Smooth muscle cell (in vitro differentiated cells): ENCODE data around the gene CRYGN. TPM values are rescaled to one million over a fixed set of nuclear protein-coding genes. Genes with fewer than 3 reads are reported as not detected.

Experiments used
- DNase-seq: peaks from one replicate; lab custom pipeline; 2025; ENCODE audit not compliant: unreplicated experiment; lab: John Stamatoyannopoulos, UW
- H2AFZ ChIP-seq: fragments of 200-600 bp; sonication (generic); 2 replicates; pipeline ENCODE4 v1.6.0; 2016; ENCODE audit warnings: antibody characterized with exemption, low read depth, mild to moderate bottlenecking
- H3F3A ChIP-seq: fragments of 200-600 bp; sonication (generic); 2 replicates; pipeline ENCODE4 v1.6.0; 2017; ENCODE audit warnings: antibody characterized with exemption, low read depth
- H3K27ac ChIP-seq: fragments of 200-600 bp; sonication (generic); 2 replicates; pipeline ENCODE4 v1.5.1; 2016; ENCODE audit warnings: low read depth, mild to moderate bottlenecking
- H3K27me3 ChIP-seq: fragments of 200-600 bp; sonication (generic); 2 replicates; pipeline ENCODE4 v1.6.1; 2016; ENCODE audit warnings: low read depth, mild to moderate bottlenecking
- H3K36me3 ChIP-seq: fragments of 200-600 bp; sonication (generic); 2 replicates; pipeline ENCODE4 v1.5.1; 2016; ENCODE audit warnings: low read depth
- H3K4me1 ChIP-seq: fragments of 200-600 bp; sonication (generic); 2 replicates; pipeline ENCODE4 v1.5.1; 2016; ENCODE audit warnings: low read depth
- H3K4me2 ChIP-seq: fragments of 200-600 bp; sonication (generic); 2 replicates; pipeline ENCODE4 v1.6.0; 2016; ENCODE audit warnings: mild to moderate bottlenecking
- H3K4me3 ChIP-seq: fragments of 200-600 bp; sonication (generic); 2 replicates; pipeline ENCODE4 v1.5.1; 2016; ENCODE audit warnings: mild to moderate bottlenecking
- H3K79me2 ChIP-seq: fragments of 200-600 bp; sonication (generic); 2 replicates; pipeline ENCODE4 v1.6.0; 2016; ENCODE audit warnings: low read depth, mild to moderate bottlenecking
- H3K9ac ChIP-seq: fragments of 200-600 bp; sonication (generic); 2 replicates; pipeline ENCODE4 v1.6.0; 2016; ENCODE audit warnings: low read depth
- H3K9me3 ChIP-seq: fragments of 200-600 bp; sonication (generic); replicated peaks from 2 replicates; pipeline ENCODE4 v1.5.1; 2016; ENCODE audit warnings: low read depth
- H4K20me1 ChIP-seq: fragments of 200-600 bp; sonication (generic); 2 replicates; pipeline ENCODE4 v1.6.0; 2016; ENCODE audit warnings: low read depth
- WGBS: methylation state at CpG from one replicate; pipeline ENCODE4 v1.1.7; 2016; ENCODE audit warnings: low lambda C conversion rate; 5-methylcytosine and 5-hydroxymethylcytosine counted together
- polyA plus RNA-seq: library from polyadenylated mRNA; unstranded; fragments of >200 nt; fragmentation: Nextera tagmentation; extraction: Ambion mirVana; gene quantifications from 2 replicates; pipeline ENCODE4 v1.2.1, GENCODE V29; 2016
- total RNA-seq: library from RNA; depleted of rRNA; stranded (reverse); fragments of >200 nt; gene quantifications from 2 replicates; pipeline ENCODE4 v1.2.3, GENCODE V29; 2014
- TF ChIP-seq, protein P1 (sequence below): fragments of 200-600 bp; sonication (generic); IDR thresholded peaks from 2 replicates; pipeline ENCODE4 v1.5.1; 2017; ENCODE audit warnings: borderline replicate concordance, mild to moderate bottlenecking, antibody characterized with exemption; ENCODE audit not compliant: insufficient read depth, poor library complexity, severe bottlenecking

The CRYGN gene
- total and polyA plus RNA-seq, 2 experiments from 2014 or later, result 0.13 TPM; not detected in 1

DNA sequence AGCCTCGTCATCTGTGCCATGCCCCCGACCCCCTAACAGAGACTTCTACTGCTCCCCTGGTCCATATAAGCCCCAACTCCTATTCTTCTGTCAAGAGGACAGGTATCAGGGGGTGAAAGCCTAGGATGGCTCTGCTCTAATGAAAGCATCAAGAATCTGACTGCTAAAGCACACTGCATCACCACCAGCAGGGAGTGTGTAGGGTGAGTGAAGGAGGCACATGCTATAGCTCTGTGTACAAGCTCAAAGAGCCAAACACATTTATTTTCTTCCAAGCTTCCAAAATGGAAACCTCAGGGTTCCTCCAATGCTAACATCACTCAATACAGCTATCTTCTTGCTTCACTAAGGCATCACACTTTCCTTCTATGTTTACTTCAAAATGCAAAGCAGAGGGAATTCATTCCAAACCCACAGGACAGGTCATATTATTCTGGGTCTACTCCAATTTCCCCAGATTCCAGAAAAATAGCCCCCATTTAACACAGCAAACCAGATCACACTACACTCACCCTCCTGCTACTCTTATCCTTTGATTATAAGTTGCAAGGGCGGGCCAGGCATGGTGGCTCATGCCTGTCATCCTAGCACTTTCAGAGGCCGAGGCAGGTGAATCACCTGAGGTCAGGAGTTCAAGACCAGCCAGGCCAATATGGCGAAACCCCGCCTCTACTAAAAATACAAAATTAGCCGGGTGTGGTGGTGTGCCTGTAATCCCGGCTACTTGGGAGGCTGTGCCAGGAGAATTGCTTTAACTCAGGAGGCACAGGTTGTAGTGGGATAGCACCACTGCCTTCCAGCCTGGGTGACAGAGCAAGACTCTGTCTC, 43.2 kb upstream of the CRYGN start:
- H2AFZ ChIP-seq, result no peak overlapping the region
- no peak overlapping the region for H3K27ac ChIP-seq
- H3K4me3 ChIP-seq, result no peak overlapping the region
- peaks cover 45% of the 10 kb centered on the region for H4K20me1 ChIP-seq
- H3K9me3 ChIP-seq, result no peaks in the 10 kb centered on the region
- H3K36me3 ChIP-seq, result peaks cover 12% of the 10 kb centered on the region
- DNase-seq, result no peak
- no peaks in the 10 kb centered on the region for H3K27me3 ChIP-seq
- H3K9ac ChIP-seq, result no peak overlapping the region
- WGBS, result 97% methylated on average over 8 of the region's 8 CpGs
- H3K79me2 ChIP-seq, result peaks cover 39% of the 10 kb centered on the region
- H3K4me2 ChIP-seq, result no peak overlapping the region
- peaks cover 4% of the 10 kb centered on the region for H3K4me1 ChIP-seq
- TF ChIP-seq, protein P1, sequence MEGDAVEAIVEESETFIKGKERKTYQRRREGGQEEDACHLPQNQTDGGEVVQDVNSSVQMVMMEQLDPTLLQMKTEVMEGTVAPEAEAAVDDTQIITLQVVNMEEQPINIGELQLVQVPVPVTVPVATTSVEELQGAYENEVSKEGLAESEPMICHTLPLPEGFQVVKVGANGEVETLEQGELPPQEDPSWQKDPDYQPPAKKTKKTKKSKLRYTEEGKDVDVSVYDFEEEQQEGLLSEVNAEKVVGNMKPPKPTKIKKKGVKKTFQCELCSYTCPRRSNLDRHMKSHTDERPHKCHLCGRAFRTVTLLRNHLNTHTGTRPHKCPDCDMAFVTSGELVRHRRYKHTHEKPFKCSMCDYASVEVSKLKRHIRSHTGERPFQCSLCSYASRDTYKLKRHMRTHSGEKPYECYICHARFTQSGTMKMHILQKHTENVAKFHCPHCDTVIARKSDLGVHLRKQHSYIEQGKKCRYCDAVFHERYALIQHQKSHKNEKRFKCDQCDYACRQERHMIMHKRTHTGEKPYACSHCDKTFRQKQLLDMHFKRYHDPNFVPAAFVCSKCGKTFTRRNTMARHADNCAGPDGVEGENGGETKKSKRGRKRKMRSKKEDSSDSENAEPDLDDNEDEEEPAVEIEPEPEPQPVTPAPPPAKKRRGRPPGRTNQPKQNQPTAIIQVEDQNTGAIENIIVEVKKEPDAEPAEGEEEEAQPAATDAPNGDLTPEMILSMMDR, result no peak
- peaks cover 6% of the 10 kb centered on the region for H3F3A ChIP-seq

DNA sequence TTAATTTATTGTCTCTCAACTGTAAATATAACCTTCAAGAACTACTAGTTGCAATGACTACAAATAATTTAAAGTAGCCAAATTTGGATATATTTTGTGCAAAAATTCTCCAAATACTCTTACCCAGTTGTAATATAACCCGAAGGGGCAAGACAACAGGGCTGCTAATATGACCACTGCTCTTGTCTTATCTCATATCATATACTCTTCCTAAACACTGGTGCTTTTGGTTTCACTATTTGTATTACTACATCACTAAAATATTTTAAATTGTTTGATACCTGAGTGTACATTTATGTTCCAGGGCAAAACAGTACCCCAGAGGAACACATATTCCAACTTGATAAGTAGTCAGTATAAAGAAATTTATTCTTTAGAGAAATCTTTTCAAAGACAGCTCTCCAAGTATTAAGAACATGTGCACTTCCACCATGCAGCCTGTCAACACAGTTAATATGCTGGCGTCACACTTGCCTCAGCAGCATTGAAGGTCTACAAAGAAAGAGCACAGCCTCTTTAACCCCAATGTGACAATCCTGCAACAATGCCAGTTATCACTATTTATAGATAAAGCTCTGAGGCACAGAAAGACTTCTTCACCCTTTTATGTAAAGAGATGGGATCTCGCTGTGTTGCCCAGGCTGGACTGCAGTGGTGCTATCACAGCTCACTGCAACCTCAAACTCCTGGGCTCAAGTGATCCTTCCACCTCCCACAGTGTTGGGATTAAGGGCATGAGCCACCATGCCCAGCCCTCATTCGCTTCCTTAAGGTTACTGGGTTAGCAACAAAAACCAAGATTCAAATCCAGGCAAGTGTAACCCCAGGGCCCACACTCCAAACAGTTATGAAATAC, 41.9 kb upstream of the CRYGN start:
- DNase-seq, result no peak
- peaks cover 55% of the 10 kb centered on the region for H4K20me1 ChIP-seq
- no peak overlapping the region for H3K9ac ChIP-seq
- H3K4me2 ChIP-seq, result no peak overlapping the region
- TF ChIP-seq, protein P1, result no peak
- no peak overlapping the region for H2AFZ ChIP-seq
- H3K4me1 ChIP-seq, result peaks cover 4% of the 10 kb centered on the region
- no peaks in the 10 kb centered on the region for H3K27me3 ChIP-seq
- H3K9me3 ChIP-seq, result no peaks in the 10 kb centered on the region
- peaks cover 16% of the 10 kb centered on the region for H3K36me3 ChIP-seq
- H3F3A ChIP-seq, result peaks cover 6% of the 10 kb centered on the region
- no peak overlapping the region for H3K4me3 ChIP-seq
- no peak overlapping the region for H3K27ac ChIP-seq
- H3K79me2 ChIP-seq, result peaks cover 50% of the 10 kb centered on the region
- 96% methylated on average over 4 of the region's 4 CpGs for WGBS

DNA sequence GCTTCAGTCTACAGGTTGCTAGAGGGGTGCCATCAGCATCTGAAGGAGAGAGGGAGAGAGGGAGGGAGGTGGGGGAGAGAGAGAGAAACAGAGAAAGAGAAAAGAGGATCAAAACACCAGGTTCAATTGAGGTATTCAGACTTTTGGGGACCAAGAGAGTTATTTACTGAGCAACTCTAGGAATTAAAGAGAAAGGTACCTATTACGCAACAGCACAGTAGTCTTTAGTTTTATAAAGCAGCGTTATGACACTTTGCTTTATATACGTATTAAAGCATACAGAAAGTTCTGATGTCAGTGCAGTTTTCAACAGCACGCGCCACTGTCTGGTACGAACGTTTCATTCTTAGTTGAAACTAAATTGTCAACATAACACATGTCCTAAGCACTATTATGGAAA, 37.9 kb upstream of the CRYGN start:
- Histone ChIP-seq H2AFZ (no peak overlapping the region), H3K79me2 (peaks cover 56% of the 10 kb centered on the region), H3K36me3 (peaks cover 16% of the 10 kb centered on the region), H3K4me1 (no peaks in the 10 kb centered on the region), H4K20me1 (peaks cover 52% of the 10 kb centered on the region), H3K27me3 (no peaks in the 10 kb centered on the region), H3K9me3 (no peaks in the 10 kb centered on the region), H3K9ac (no peak overlapping the region), H3K4me3 (no peak overlapping the region), H3K27ac (no peak overlapping the region), H3F3A (no peaks in the 10 kb centered on the region), H3K4me2 (no peak overlapping the region)
- TF ChIP-seq, protein P1, result no peak
- WGBS, result 97% methylated on average over 7 of the region's 7 CpGs
- no peak for DNase-seq
